Measurements from ENCODE around the gene SDHA.

Gene SDHA

DNA sequence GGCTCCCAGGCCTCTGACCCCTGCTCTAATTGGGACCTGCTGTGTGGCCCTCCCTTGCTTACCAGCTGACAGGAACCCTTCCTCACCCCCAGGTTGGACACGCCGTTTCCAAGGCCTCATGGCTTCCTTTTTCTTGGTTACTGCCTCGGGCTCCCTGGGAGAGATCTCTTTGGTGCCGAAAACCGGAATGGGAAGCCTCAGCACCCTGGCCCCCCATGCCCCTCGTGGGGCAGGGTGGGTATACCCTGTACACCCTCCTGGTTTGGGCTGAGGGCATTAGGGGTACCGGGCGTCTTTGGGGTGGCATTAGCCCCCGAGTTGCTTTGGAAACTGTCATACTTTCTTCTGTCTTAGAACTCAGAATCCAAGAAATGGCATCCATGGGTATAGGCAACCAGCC lies 37.0 kb upstream of the SDHA start (continued):
- TF ChIP-seq ZBTB1 (tag by site-specific recombination; IDR thresholded peaks at IDR 0.05): no peak
- TF ChIP-seq ZNF501 (tag by site-specific recombination; IDR thresholded peaks at IDR 0.05): no peak
- TF ChIP-seq YY2 (tag by site-specific recombination; IDR thresholded peaks at IDR 0.05): no peak
- TF ChIP-seq ZNF114 (tag by site-specific recombination; IDR thresholded peaks at IDR 0.05): no peak
- TF ChIP-seq, protein P1, sequence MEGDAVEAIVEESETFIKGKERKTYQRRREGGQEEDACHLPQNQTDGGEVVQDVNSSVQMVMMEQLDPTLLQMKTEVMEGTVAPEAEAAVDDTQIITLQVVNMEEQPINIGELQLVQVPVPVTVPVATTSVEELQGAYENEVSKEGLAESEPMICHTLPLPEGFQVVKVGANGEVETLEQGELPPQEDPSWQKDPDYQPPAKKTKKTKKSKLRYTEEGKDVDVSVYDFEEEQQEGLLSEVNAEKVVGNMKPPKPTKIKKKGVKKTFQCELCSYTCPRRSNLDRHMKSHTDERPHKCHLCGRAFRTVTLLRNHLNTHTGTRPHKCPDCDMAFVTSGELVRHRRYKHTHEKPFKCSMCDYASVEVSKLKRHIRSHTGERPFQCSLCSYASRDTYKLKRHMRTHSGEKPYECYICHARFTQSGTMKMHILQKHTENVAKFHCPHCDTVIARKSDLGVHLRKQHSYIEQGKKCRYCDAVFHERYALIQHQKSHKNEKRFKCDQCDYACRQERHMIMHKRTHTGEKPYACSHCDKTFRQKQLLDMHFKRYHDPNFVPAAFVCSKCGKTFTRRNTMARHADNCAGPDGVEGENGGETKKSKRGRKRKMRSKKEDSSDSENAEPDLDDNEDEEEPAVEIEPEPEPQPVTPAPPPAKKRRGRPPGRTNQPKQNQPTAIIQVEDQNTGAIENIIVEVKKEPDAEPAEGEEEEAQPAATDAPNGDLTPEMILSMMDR (tag by site-specific recombination; IDR thresholded peaks at IDR 0.05): no peak
- TF ChIP-seq, protein P2, sequence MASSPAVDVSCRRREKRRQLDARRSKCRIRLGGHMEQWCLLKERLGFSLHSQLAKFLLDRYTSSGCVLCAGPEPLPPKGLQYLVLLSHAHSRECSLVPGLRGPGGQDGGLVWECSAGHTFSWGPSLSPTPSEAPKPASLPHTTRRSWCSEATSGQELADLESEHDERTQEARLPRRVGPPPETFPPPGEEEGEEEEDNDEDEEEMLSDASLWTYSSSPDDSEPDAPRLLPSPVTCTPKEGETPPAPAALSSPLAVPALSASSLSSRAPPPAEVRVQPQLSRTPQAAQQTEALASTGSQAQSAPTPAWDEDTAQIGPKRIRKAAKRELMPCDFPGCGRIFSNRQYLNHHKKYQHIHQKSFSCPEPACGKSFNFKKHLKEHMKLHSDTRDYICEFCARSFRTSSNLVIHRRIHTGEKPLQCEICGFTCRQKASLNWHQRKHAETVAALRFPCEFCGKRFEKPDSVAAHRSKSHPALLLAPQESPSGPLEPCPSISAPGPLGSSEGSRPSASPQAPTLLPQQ (tag by site-specific recombination; IDR thresholded peaks at IDR 0.05): no peak
- TF ChIP-seq ZNF341 (tag by site-specific recombination; IDR thresholded peaks at IDR 0.05; ENCODE audit: low read depth): no peak
- TF ChIP-seq, protein P3, sequence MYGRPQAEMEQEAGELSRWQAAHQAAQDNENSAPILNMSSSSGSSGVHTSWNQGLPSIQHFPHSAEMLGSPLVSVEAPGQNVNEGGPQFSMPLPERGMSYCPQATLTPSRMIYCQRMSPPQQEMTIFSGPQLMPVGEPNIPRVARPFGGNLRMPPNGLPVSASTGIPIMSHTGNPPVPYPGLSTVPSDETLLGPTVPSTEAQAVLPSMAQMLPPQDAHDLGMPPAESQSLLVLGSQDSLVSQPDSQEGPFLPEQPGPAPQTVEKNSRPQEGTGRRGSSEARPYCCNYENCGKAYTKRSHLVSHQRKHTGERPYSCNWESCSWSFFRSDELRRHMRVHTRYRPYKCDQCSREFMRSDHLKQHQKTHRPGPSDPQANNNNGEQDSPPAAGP (tag by site-specific recombination; IDR thresholded peaks at IDR 0.05): no peak
- no peak for TF ChIP-seq KLF7 (tag by site-specific recombination; IDR thresholded peaks at IDR 0.05; ENCODE audit: borderline replicate concordance)
- TF ChIP-seq, protein P4, sequence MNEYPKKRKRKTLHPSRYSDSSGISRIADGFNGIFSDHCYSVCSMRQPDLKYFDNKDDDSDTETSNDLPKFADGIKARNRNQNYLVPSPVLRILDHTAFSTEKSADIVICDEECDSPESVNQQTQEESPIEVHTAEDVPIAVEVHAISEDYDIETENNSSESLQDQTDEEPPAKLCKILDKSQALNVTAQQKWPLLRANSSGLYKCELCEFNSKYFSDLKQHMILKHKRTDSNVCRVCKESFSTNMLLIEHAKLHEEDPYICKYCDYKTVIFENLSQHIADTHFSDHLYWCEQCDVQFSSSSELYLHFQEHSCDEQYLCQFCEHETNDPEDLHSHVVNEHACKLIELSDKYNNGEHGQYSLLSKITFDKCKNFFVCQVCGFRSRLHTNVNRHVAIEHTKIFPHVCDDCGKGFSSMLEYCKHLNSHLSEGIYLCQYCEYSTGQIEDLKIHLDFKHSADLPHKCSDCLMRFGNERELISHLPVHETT (tag by site-specific recombination; IDR thresholded peaks at IDR 0.05): no peak
- no peak for TF ChIP-seq ZNF140 (tag by site-specific recombination; IDR thresholded peaks at IDR 0.05)
- no peak for TF ChIP-seq ZNF792 (tag by site-specific recombination; IDR thresholded peaks at IDR 0.05)
- no peak for TF ChIP-seq GFI1B (tag by site-specific recombination; IDR thresholded peaks at IDR 0.05)
- TF ChIP-seq ZNF473 (tag by site-specific recombination; IDR thresholded peaks at IDR 0.05): no peak

DNA sequence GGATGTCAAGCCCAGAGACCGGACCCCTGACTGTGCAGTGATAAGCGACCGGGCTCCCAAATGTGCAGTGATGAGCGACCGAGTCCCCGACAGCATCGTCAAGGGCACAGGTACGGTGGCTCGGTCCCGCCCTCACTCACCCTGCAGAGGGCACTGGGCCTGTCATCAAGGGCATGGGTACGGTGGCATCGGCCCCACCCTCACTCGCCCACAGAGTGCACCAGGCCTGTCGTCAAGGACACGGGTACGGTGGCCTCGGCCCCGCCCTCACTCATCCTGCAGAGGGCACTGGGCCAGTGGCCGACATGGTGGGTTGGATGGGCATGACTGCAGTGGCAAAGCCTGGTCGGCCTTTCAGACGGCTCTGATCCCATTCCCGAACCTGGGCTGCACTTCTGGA lies 36.6 kb upstream of the SDHA start:
- no peaks in the 10 kb centered on the region for H3K36me3 ChIP-seq (ENCODE audit: control insufficient read depth in 2 of 2, insufficient read depth in 1 of 2, low read length in 2 of 2)
- H3K9me3 ChIP-seq (ENCODE audit: control insufficient read depth, insufficient read depth, low read depth, low read length): no peaks in the 10 kb centered on the region
- TF ChIP-seq SALL2 (tag by site-specific recombination; IDR thresholded peaks at IDR 0.05; ENCODE audit: borderline replicate concordance) (no peak), ZNF529 (tag by site-specific recombination; IDR thresholded peaks at IDR 0.05; ENCODE audit: insufficient replicate concordance) (no peak), ZBTB20 (tag by site-specific recombination; IDR thresholded peaks at IDR 0.05) (no peak), ZNF670 (tag by site-specific recombination; IDR thresholded peaks at IDR 0.05; ENCODE audit: low read depth) (no peak), GLIS1 (tag by site-specific recombination; IDR thresholded peaks at IDR 0.05) (no peak), ZNF658 (tag by site-specific recombination; IDR thresholded peaks at IDR 0.05) (no peak), OSR2 (tag by site-specific recombination; IDR thresholded peaks at IDR 0.05) (no peak), ZFP69B (tag by site-specific recombination; IDR thresholded peaks at IDR 0.05) (no peak), ZFP37 (tag by site-specific recombination; IDR thresholded peaks at IDR 0.05) (no peak), ZNF501 (tag by site-specific recombination; IDR thresholded peaks at IDR 0.05) (no peak), SCRT1 (tag by site-specific recombination; IDR thresholded peaks at IDR 0.05; ENCODE audit: borderline replicate concordance) (no peak)
- POLR2A ChIA-PET: no interaction called here
- peaks cover 5% of the 10 kb centered on the region for H3K4me1 ChIP-seq (ENCODE audit: control insufficient read depth, insufficient read depth, low read length)
- H3K4me3 ChIP-seq (ENCODE audit: low read depth, low read length): no peak overlapping the region
- CTCF ChIA-PET: interaction anchor here (1.3 kb wide), 1 partner anchor 37 kb away, joined by 3 read pairs; the partner anchor contains the start of genes CCDC127 and SDHA
- H3K27ac ChIP-seq (ENCODE audit: extremely low read depth, low read depth, low read length): no peak overlapping the region
